Sigmoid colon (tissue), 7 donors: ENCODE data around the gene ZBTB1. TPM values are rescaled to one million over a fixed set of nuclear protein-coding genes. Genes with fewer than 3 reads are reported as not detected.

Experiments
- DNase-seq: peaks from one replicate; pipeline ENCODE4 v3.0.0-alpha.2; 2019
- H3K27ac ChIP-seq, 4 donors: fragments of 200-600 bp; sonication (generic); one replicate each; pipeline ENCODE4 v1.5.1; 2016 to 2019; ENCODE audit warnings: mild to moderate bottlenecking in 1 of 4
- H3K27me3 ChIP-seq, 3 donors: fragments of 200-600 bp; sonication (generic); one replicate each; pipeline ENCODE4 v1.5.1; 2019; ENCODE audit warnings: mild to moderate bottlenecking in 1 of 3
- H3K36me3 ChIP-seq, 4 donors: fragments of 200-600 bp; sonication (generic); one replicate each; pipeline ENCODE4 v1.5.1; 2016 to 2019
- H3K4me1 ChIP-seq, 4 donors: fragments of 200-600 bp; sonication (generic); one replicate each; pipeline ENCODE4 v1.5.1; 2017 to 2019
- H3K4me3 ChIP-seq, 4 donors: fragments of 200-600 bp; sonication (generic); one replicate each; pipeline ENCODE4 v1.5.1; 2017 to 2019; ENCODE audit warnings: mild to moderate bottlenecking in 2 of 4, moderate library complexity in 1 of 4
- H3K9me3 ChIP-seq, 4 donors: fragments of 200-600 bp in 3 of 4; sonication (generic) in 3 of 4; one replicate each; pipeline versions ENCODE4 v1.5.1 to v1.6.1; 2013 to 2019
- EP300 ChIP-seq, 4 donors: sonication (generic); formaldehyde crosslinking; IDR thresholded peaks; one replicate each; pipeline ENCODE4 v1.6.1; 2017; ENCODE audit warnings: antibody characterized with exemption in 4 of 4
- POLR2A ChIP-seq, 2 donors: fragments of 450-650 bp; IDR thresholded peaks; one replicate each; pipeline ENCODE4 v1.6.1; 2016; ENCODE audit warnings: antibody characterized with exemption in 2 of 2, mild to moderate bottlenecking in 2 of 2, moderate library complexity in 2 of 2
- POLR2AphosphoS5 ChIP-seq, 4 donors: sonication (generic); formaldehyde crosslinking; IDR thresholded peaks; one replicate each; pipeline ENCODE4 v1.6.1; 2017; ENCODE audit warnings: antibody characterized with exemption in 4 of 4
- WGBS, 2 donors: extraction: QIAGEN DNeasy Blood & Tissue Kit; methylation state at CpG; one replicate each; pipeline ENCODE4 v1.1.7; 2013; 5-methylcytosine and 5-hydroxymethylcytosine counted together
- intact Hi-C: fragments of 100-400 bp; cut with DNase I; formaldehyde crosslinking; loops from one replicate; pipeline ENCODE4 v1.15.1; 2023
- polyA plus RNA-seq, 3 donors: library from polyadenylated mRNA; stranded (reverse); fragments of 200-250 nt; gene quantifications; one replicate each; pipeline ENCODE4 v1.2.3, GENCODE V29; 2013
- total RNA-seq, 4 donors: library from RNA; depleted of rRNA; stranded (reverse); fragments of >200 nt; gene quantifications; one replicate each; pipeline ENCODE4 v1.1.0, GENCODE V29; 2016
- TF ChIP-seq, protein P1 (sequence below), 4 experiments: fragments of 450-650 bp in 3 of 4; fragments of 200-600 bp in 1 of 4; IDR thresholded peaks; one replicate each; pipeline ENCODE4 v1.5.1; 2016 to 2019; ENCODE audit warnings: antibody characterized with exemption in 4 of 4, mild to moderate bottlenecking in 3 of 4, moderate library complexity in 2 of 4
- donor health status: healthy with polysubstance abuse.
- donor health status: Bipolar disorder and iron deficiency.
- donor health status: healthy.

The ZBTB1 gene
- total and polyA plus RNA-seq, 7 donors: 6.0 to 52.9 (median 37.2) TPM

DNA sequence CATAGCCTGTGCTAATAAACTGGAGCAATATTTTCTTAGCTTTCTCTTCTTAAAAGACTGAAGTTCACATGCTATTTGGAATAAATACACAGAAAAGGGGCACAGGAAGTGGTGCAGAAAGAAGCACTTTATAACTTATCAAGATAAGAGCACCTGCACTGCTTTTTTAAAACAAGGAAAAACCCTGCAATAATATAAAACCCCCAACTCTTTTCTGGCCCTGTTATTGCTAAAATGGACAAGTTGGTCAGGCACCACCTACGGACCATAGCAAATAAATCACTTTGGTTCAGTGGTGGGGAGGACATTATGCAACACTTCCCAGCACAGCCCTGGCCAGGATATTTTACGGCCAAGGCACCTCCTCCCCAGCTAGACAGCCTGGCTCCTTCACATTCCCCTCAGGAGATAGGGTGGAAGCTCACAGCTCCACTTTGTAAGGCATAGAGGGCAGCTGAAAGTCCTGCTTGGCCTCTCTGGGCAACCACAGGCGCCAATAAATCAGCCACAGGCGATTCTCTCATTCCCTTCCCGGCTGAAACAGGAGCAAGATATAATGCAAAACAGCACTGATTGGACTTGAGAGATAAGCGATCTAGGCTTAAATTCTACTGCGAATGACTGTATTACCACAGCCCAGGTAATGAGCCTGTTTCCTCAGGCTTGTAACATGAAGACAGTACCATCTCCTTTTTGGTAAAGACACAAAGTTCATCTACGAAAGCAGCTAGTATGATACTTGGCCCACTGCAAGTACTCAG is 3.0 kb upstream of the ZBTB1 start:
- intact Hi-C loops: loop anchor here (2.0 to 5.0 kb wide), 3 partner anchors 35 to 206 kb away; partner anchors contain the start of gene MTHFD1
- Histone ChIP-seq H3K4me3 (peak overlapping the region in 3 of 4 donors; percentile 25 to 88 (median 71)), H3K4me1 (peaks cover 0 to 45% (median 39%) of the 10 kb centered on the region in 4 donors), H3K36me3 (peaks cover 0 to 5% (median 0%) of the 10 kb centered on the region in 4 donors), H3K9me3 (no peaks in the 10 kb centered on the region), H3K27ac (peak overlapping the region; percentile 99 to 100 (median 99)), H3K27me3 (no peaks in the 10 kb centered on the region)
- whole genome bisulfite sequencing, 2 donors: 16 to 25% methylated on average over 8 of the region's 8 CpGs
- TF ChIP-seq, protein P1, sequence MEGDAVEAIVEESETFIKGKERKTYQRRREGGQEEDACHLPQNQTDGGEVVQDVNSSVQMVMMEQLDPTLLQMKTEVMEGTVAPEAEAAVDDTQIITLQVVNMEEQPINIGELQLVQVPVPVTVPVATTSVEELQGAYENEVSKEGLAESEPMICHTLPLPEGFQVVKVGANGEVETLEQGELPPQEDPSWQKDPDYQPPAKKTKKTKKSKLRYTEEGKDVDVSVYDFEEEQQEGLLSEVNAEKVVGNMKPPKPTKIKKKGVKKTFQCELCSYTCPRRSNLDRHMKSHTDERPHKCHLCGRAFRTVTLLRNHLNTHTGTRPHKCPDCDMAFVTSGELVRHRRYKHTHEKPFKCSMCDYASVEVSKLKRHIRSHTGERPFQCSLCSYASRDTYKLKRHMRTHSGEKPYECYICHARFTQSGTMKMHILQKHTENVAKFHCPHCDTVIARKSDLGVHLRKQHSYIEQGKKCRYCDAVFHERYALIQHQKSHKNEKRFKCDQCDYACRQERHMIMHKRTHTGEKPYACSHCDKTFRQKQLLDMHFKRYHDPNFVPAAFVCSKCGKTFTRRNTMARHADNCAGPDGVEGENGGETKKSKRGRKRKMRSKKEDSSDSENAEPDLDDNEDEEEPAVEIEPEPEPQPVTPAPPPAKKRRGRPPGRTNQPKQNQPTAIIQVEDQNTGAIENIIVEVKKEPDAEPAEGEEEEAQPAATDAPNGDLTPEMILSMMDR (IDR thresholded peaks at IDR 0.05): no peak
- peak in 1 of 4 donors; percentile 66 for TF ChIP-seq EP300 (IDR thresholded peaks at IDR 0.05)
- peak in 1 of 2 donors; percentile 39 for TF ChIP-seq POLR2A (IDR thresholded peaks at IDR 0.05)
- TF ChIP-seq POLR2AphosphoS5 (IDR thresholded peaks at IDR 0.05): peak; percentile 65 to 87 (median 76)
- DNase-seq: peak; percentile 92

- Histone ChIP-seq H3K36me3 (peaks cover 0 to 5% (median 0%) of the 10 kb centered on the region in 4 donors), H3K4me1 (peaks cover 0 to 53% (median 46%) of the 10 kb centered on the region in 4 donors), H3K4me3 (peak overlapping the region; percentile 71 to 88 (median 78)), H3K9me3 (no peaks in the 10 kb centered on the region), H3K27me3 (no peaks in the 10 kb centered on the region), H3K27ac (peak overlapping the region; percentile 99 to 100 (median 99))
- DNase-seq: no peak
- TF ChIP-seq, protein P1 (IDR thresholded peaks at IDR 0.05): no peak
- TF ChIP-seq POLR2A (IDR thresholded peaks at IDR 0.05) (no peak), POLR2AphosphoS5 (IDR thresholded peaks at IDR 0.05) (no peak), EP300 (IDR thresholded peaks at IDR 0.05) (no peak)
- WGBS, 2 donors: 35 to 42% methylated on average over 6 of the region's 6 CpGs
- intact Hi-C loops: loop anchor here (2.0 to 5.0 kb wide), 3 partner anchors 36 to 205 kb away; partner anchors contain the start of gene MTHFD1
Measured at GRCh38 chr14:64502456-64502855, 2.1 kb upstream of the ZBTB1 start.

DNA sequence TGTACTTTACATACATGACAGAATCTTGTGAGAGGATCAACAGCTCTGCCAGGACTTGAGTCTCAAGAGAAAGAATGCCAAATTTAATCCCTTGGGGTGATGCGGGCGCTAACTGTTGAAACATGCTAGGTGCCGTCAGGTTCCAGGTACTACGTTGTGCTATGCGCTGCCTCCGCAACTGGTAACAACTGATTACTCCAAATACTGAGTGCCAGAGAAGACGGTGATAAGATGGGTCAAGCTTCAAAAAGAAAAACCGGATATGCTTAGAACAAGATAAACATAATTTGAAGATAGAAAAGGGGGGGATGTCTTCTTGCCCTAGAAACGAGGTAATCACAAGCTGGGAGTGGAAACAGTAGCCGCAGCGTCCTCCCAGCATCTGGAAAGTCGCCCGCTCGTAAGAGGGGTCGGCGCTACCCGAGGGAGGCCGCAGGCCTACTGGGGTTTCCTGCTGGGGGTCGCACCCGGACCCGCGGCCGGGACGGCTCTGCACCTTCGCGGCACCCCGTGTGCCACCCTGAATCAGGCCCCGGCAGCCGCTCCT is 1.6 kb upstream of the ZBTB1 start:
- TF ChIP-seq POLR2A (IDR thresholded peaks at IDR 0.05): no peak
- TF ChIP-seq, protein P1 (IDR thresholded peaks at IDR 0.05): no peak
- TF ChIP-seq EP300 (IDR thresholded peaks at IDR 0.05): no peak
- TF ChIP-seq POLR2AphosphoS5 (IDR thresholded peaks at IDR 0.05): no peak
- Histone ChIP-seq H3K4me3 (peak overlapping the region; percentile 71 to 88 (median 78)), H3K4me1 (peaks cover 0 to 55% (median 51%) of the 10 kb centered on the region in 4 donors), H3K9me3 (no peaks in the 10 kb centered on the region), H3K36me3 (peaks cover 0 to 1% (median 0%) of the 10 kb centered on the region in 4 donors), H3K27ac (peak overlapping the region; percentile 99 to 100 (median 99)), H3K27me3 (no peaks in the 10 kb centered on the region)
- intact Hi-C loops: loop anchor here (2.0 to 5.0 kb wide), 3 partner anchors 36 to 204 kb away; partner anchors contain the start of gene MTHFD1
- peak; percentile 75 for DNase-seq
- 1% methylated on average over 29 of the region's 29 CpGs for WGBS, 2 donors

DNA sequence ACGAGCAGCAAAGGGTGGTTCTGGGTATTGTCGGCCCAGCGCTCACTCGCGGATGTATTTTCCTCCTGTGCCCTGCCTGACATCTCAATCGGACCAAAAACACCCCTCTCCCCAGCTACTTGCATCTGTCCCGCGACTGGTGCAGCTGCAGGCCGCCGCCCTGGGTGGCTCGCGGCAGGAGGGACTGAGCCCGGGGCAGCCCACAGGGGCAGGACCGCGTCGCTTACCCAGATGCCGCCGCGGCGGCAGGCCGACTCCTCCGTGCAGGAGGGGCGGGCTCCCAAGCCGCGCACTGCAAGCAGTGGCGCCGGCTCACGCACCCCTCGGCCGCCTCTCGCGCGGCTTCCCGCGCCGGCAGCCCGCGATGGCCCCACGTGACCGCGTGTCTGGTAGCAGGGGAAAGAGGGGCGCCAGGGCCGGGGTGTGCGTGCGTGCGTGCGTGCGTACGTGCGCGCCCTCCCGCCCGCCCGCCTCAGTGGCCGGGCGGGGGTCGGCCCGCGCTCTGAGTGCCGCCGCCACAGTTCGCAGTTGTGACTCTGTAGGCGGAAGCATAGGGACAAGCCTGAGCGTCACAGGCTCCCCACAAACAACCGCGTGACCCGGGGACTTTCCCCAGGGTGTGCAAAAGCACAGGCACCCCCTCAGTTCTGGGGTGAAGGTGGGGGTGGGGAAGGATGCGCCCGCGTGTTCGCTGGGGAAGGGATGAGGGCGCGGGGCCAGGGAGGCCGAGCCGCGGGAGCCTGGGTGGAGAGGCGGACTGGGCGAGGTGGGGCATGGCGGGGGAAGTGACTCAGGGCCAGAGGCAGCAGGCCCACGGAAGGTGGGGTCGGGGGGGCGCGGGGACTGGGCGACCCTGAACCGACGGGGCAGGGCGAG is 898 bp upstream of the ZBTB1 start, which contains the start of gene ZBTB25:
ZBTB25 (minus strand) TSS at position 405 of the 876 bp plus-strand sequence. CDS start 13,305 bp downstream, outside the sequence.
- TF ChIP-seq POLR2A (IDR thresholded peaks at IDR 0.05): peak; percentile 86 to 92
- TF ChIP-seq, protein P1 (IDR thresholded peaks at IDR 0.05): no peak
- peak in 1 of 4 donors; percentile 31 for TF ChIP-seq EP300 (IDR thresholded peaks at IDR 0.05)
- peak; percentile 73 to 95 (median 86) for TF ChIP-seq POLR2AphosphoS5 (IDR thresholded peaks at IDR 0.05)

More for the DNA sequence above, 898 bp upstream of the ZBTB1 start, which contains the start of gene ZBTB25:
- WGBS, 2 donors: 0 to 1% methylated on average over 87 of the region's 87 CpGs
- Histone ChIP-seq H3K9me3 (no peaks in the 10 kb centered on the region), H3K4me1 (peaks cover 0 to 57% (median 54%) of the 10 kb centered on the region in 4 donors), H3K36me3 (no peaks in the 10 kb centered on the region), H3K4me3 (peak within 1 kb of the TSS; percentile 71 to 88 (median 78)), H3K27ac (peak within 1 kb of the TSS; percentile 99 to 100 (median 99)), H3K27me3 (no peaks in the 10 kb centered on the region)
- DNase-seq: peak; percentile 96
- intact Hi-C loops: loop anchor here (2.0 to 5.0 kb wide), 3 partner anchors 37 to 204 kb away; partner anchors contain the start of gene MTHFD1
